CD14-positive monocyte (primary cell): ENCODE results near the gene UBD. TPM values are rescaled to one million over a fixed set of nuclear protein-coding genes. Genes with fewer than 3 reads are reported as not detected.

Source experiments
- DNase-seq, 3 donors: peaks; one replicate each; pipeline ENCODE4 v3.0.0-alpha.2; 2011 to 2022
- H2AFZ ChIP-seq: 2 replicates; pipeline ENCODE4 v1.6.0; 2012; ENCODE audit warnings: mild to moderate bottlenecking, low read depth, low read length, inconsistent platforms; ENCODE audit not compliant: insufficient read depth, poor library complexity, severe bottlenecking
- H3K27ac ChIP-seq, 2 donors: 1 replicate in 1 of 2; 2 replicates in 1 of 2; pipeline ENCODE4 v1.5.1; 2012 to 2013; ENCODE audit warnings: low read length in 2 of 2, control low read depth in 1 of 2, inconsistent platforms in 1 of 2, low read depth in 1 of 2, mild to moderate bottlenecking in 1 of 2
- H3K27me3 ChIP-seq, 2 donors: one replicate each; pipeline versions ENCODE4 v1.6.0 to v1.6.1; 2011 to 2013; ENCODE audit warnings: low read length in 2 of 2; ENCODE audit not compliant: control insufficient read depth in 2 of 2, insufficient read depth in 2 of 2
- H3K36me3 ChIP-seq, 2 donors: replicated peaks in 1 of 2; 1 replicate in 1 of 2; 2 replicates in 1 of 2; pipeline versions ENCODE4 v1.5.1 to v1.6.1; 2012 to 2013; ENCODE audit warnings: low read length in 2 of 2, control low read depth in 1 of 2, inconsistent platforms in 1 of 2, mild to moderate bottlenecking in 1 of 2; ENCODE audit not compliant: insufficient read depth in 2 of 2, control insufficient read depth in 1 of 2
- H3K4me1 ChIP-seq, 2 donors: 1 replicate in 1 of 2; 2 replicates in 1 of 2; pipeline versions ENCODE4 v1.5.1 to v1.6.1; 2012 to 2013; ENCODE audit warnings: low read length in 2 of 2, control low read depth in 1 of 2, inconsistent platforms in 1 of 2, mild to moderate bottlenecking in 1 of 2, moderate library complexity in 1 of 2; ENCODE audit not compliant: insufficient read depth in 2 of 2, control insufficient read depth in 1 of 2
- H3K4me2 ChIP-seq: replicated peaks from 2 replicates; pipeline ENCODE3; 2012; ENCODE audit warnings: low read length, moderate library complexity, mild to moderate bottlenecking; ENCODE audit not compliant: poor library complexity, severe bottlenecking; ENCODE audit errors: extremely low read depth
- H3K4me3 ChIP-seq, 3 experiments: fragments of 200-600 bp in 1 of 3; sonication (generic) in 1 of 3; replicated peaks in 1 of 3; 1 replicate in 2 of 3; 2 replicates in 1 of 3; pipeline ENCODE4 v1.5.1; 2011 to 2013; ENCODE audit warnings: low read length in 3 of 3, mild to moderate bottlenecking in 3 of 3, control low read depth in 2 of 3, low read depth in 2 of 3, inconsistent platforms in 1 of 3, moderate library complexity in 1 of 3
- H3K79me2 ChIP-seq: 2 replicates; pipeline ENCODE4 v1.6.0; 2012; ENCODE audit warnings: mild to moderate bottlenecking, control low read depth, inconsistent platforms, low read length, moderate library complexity; ENCODE audit not compliant: insufficient read depth
- H3K9ac ChIP-seq: 2 replicates; pipeline ENCODE4 v1.6.0; 2017; ENCODE audit warnings: low read length, mild to moderate bottlenecking; ENCODE audit not compliant: insufficient read depth, poor library complexity, severe bottlenecking
- H3K9me3 ChIP-seq, 2 donors: replicated peaks in 1 of 2; 1 replicate in 1 of 2; 2 replicates in 1 of 2; pipeline versions ENCODE4 v1.5.1 to v1.6.1; 2012 to 2013; ENCODE audit warnings: low read length in 2 of 2, control low read depth in 1 of 2; ENCODE audit not compliant: control insufficient read depth in 1 of 2, insufficient read depth in 1 of 2
- H4K20me1 ChIP-seq: 2 replicates; pipeline ENCODE4 v1.6.0; 2012; ENCODE audit warnings: mild to moderate bottlenecking, low read length, control low read depth, moderate library complexity; ENCODE audit not compliant: insufficient read depth
- H3K27ac Mint-ChIP-seq, 7 donors: one replicate each; pipeline ENCODE4 v1.8.0; 2020; ENCODE audit warnings: mild to moderate bottlenecking in 7 of 7, mixed read lengths in 7 of 7, moderate library complexity in 6 of 7, inconsistent platforms in 2 of 7
- H3K27me3 Mint-ChIP-seq, 3 donors: one replicate each; pipeline ENCODE4 v1.8.0; 2021 to 2022; ENCODE audit warnings: low read depth in 3 of 3, mild to moderate bottlenecking in 3 of 3, mixed read lengths in 3 of 3, moderate library complexity in 3 of 3, inconsistent platforms in 1 of 3
- H3K36me3 Mint-ChIP-seq, 2 donors: one replicate each; pipeline ENCODE4 v1.8.0; 2020; ENCODE audit warnings: mixed read lengths in 2 of 2, inconsistent platforms in 1 of 2, mild to moderate bottlenecking in 1 of 2
- H3K4me1 Mint-ChIP-seq: one replicate; pipeline ENCODE4 v1.8.0; 2020; ENCODE audit warnings: mild to moderate bottlenecking, mixed read lengths
- H3K4me3 Mint-ChIP-seq, 2 donors: one replicate each; pipeline ENCODE4 v1.8.0; 2020; ENCODE audit warnings: mild to moderate bottlenecking in 2 of 2, mixed read lengths in 2 of 2, moderate library complexity in 1 of 2
- H3K9me3 Mint-ChIP-seq, 7 donors: one replicate each; pipeline ENCODE4 v1.8.0; 2020 to 2022; ENCODE audit warnings: mixed read lengths in 7 of 7, mild to moderate bottlenecking in 6 of 7, moderate library complexity in 6 of 7, inconsistent platforms in 2 of 7
- CTCF ChIP-seq: fragments of 200-600 bp; IDR thresholded peaks from one replicate; pipeline ENCODE4 v1.8.0; 2022; ENCODE audit warnings: antibody characterized with exemption, mild to moderate bottlenecking
- WGBS: methylation state at CpG from one replicate; pipeline ENCODE4 v1.1.5; 2013; ENCODE audit warnings: missing lambda C conversion rate; ENCODE audit not compliant: insufficient coverage; 5-methylcytosine and 5-hydroxymethylcytosine counted together
- intact Hi-C, 2 donors: fragments of 100-400 bp; cut with micrococcal nuclease; formaldehyde crosslinking; loops; one replicate each; pipeline versions ENCODE4 v1.15.0 to v1.15.1; 2023
- polyA plus RNA-seq, 3 donors: library from polyadenylated mRNA; depleted of rRNA in 1 of 3; unstranded in 2 of 3; stranded (reverse) in 1 of 3; fragments of 300-500 nt in 2 of 3; fragments of >200 nt in 1 of 3; fragmentation: Illumina TruSeq in 2 of 3; gene quantifications; 1 replicate in 2 of 3; 2 replicates in 1 of 3; pipeline ENCODE4 v1.2.3, GENCODE V29; 2012 to 2021

UBD gene
- polyA plus RNA-seq, 3 donors: 0.15 TPM; not detected in 2

- H2AFZ ChIP-seq: no peak overlapping the region
- no peaks in the 10 kb centered on the region for H3K4me1 ChIP-seq
- H3K36me3 ChIP-seq: no peaks in the 10 kb centered on the region
- WGBS: 0% methylated on average over 6 of the region's 6 CpGs
- no peak for TF ChIP-seq CTCF
- H3K4me3 ChIP-seq: no peak overlapping the region
- H3K36me3 Mint-ChIP-seq: no peaks in the 10 kb centered on the region
- no peak overlapping the region for H3K27ac ChIP-seq
- no peak overlapping the region for H3K4me2 ChIP-seq
- H3K79me2 ChIP-seq: no peaks in the 10 kb centered on the region
- H3K27ac Mint-ChIP-seq: no peak overlapping the region
- no peak overlapping the region for H3K9ac ChIP-seq
- peaks cover 3 to 8% (median 4%) of the 10 kb centered on the region in 3 donors for H3K27me3 Mint-ChIP-seq
- H3K9me3 Mint-ChIP-seq: peaks cover 0 to 4% (median 2%) of the 10 kb centered on the region in 7 donors
- peaks cover 6% of the 10 kb centered on the region for H3K4me1 Mint-ChIP-seq
- H4K20me1 ChIP-seq: no peaks in the 10 kb centered on the region
- H3K27me3 ChIP-seq: no peaks in the 10 kb centered on the region
- intact Hi-C loops: no loop called here
- H3K4me3 Mint-ChIP-seq: no peak overlapping the region
- no peaks in the 10 kb centered on the region for H3K9me3 ChIP-seq
- no peak for DNase-seq
These were observed 43.4 kb downstream of the UBD start for GRCh38 chr6:29516108-29516507.

GRCh38 chr6:29510746-29511300, 48.7 kb downstream of the UBD start:
- Histone ChIP-seq H2AFZ (no peak overlapping the region), H3K79me2 (no peaks in the 10 kb centered on the region), H3K27me3 (no peaks in the 10 kb centered on the region), H3K4me2 (no peak overlapping the region), H3K9ac (no peak overlapping the region), H4K20me1 (no peaks in the 10 kb centered on the region), H3K9me3 (no peaks in the 10 kb centered on the region), H3K4me1 (no peaks in the 10 kb centered on the region), H3K36me3 (no peaks in the 10 kb centered on the region), H3K27ac (no peak overlapping the region), H3K4me3 (no peak overlapping the region)
- 94% methylated on average over 2 of the region's 2 CpGs for WGBS
- intact Hi-C loops: no loop called here
- H3K27ac Mint-ChIP-seq: no peak overlapping the region
- no peak overlapping the region for H3K4me3 Mint-ChIP-seq
- no peak for DNase-seq
- H3K9me3 Mint-ChIP-seq: peaks cover 0 to 2% (median 0%) of the 10 kb centered on the region in 7 donors
- no peaks in the 10 kb centered on the region for H3K36me3 Mint-ChIP-seq
- H3K4me1 Mint-ChIP-seq: peaks cover under 1% of the 10 kb centered on the region
- TF ChIP-seq CTCF: no peak
- peaks cover 1 to 12% (median 7%) of the 10 kb centered on the region in 3 donors for H3K27me3 Mint-ChIP-seq
